Measurements from ENCODE around the gene TNFRSF18.

The TNFRSF18 gene

DNA sequence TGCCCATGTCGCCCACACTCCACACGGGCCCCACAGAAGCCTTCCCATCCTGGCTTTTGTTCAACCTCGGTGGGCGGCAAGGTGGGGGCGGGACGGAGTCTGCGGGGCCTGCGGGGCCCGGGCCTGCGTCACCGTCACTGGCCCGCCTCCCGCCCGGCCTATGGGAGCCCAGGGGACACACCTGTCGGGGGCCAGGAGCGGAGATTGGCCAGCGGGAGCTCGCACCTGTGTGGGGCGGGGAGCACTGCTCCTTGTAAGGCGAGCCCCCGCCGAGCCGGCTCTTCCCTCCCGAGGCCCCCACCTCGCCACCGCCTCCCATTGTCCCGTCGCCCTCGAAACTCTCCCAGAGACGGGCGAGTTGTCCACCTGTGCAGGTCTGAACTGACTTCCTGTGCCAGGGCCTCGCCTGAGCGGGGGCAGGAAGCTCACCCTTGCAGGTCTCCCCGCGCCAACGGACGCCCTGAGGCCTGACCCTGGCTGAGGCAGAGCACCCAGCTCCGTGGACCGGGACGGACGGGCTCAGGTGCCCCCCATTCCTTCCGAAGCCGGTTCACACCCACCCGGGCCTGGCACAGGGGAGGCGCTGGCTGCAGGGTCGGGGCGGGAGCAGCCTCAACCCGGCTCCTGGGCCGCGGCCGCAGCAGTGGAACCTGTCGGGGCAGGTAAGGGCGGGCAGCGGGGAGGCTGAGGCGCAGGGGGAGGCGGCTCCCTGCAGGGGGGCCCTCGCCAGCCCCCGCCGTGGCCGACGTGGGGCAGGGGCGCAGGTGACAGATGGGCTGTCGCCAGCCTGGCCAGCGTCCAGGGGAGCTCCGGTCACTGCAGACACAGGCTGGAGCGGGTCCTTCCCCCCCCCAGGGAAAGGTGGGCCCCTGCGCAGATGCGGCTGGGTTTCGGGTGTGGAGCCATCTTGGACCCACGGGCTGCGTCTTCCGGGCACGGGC lies 43.5 kb downstream of the TNFRSF18 start:
- no peak for TF ChIP-seq GABPA (IDR thresholded peaks at IDR 0.05; ENCODE audit: low read depth)
- TF ChIP-seq POLR2AphosphoS5 (IDR thresholded peaks at IDR 0.05; ENCODE audit: low read depth): no peak
- TF ChIP-seq REST (IDR thresholded peaks at IDR 0.05; ENCODE audit: insufficient replicate concordance, low read depth): no peak
- TF ChIP-seq SPI1 (IDR thresholded peaks at IDR 0.05; ENCODE audit: borderline replicate concordance, low read depth): no peak
- no peak for TF ChIP-seq CTCF (IDR thresholded peaks at IDR 0.05; ENCODE audit: insufficient read depth, low read length)
- H3K27ac ChIP-seq (replicated peaks): no peak overlapping the region
- no peak overlapping the region for H3K4me3 ChIP-seq (replicated peaks; ENCODE audit: insufficient read depth, low read length)
- no peak for DNase-seq (ENCODE audit: low read depth in 1 of 2, low spot score in 1 of 2)
- H3K27me3 ChIP-seq (ENCODE audit: insufficient read depth, poor library complexity, severe bottlenecking): no peaks in the 10 kb centered on the region

DNA sequence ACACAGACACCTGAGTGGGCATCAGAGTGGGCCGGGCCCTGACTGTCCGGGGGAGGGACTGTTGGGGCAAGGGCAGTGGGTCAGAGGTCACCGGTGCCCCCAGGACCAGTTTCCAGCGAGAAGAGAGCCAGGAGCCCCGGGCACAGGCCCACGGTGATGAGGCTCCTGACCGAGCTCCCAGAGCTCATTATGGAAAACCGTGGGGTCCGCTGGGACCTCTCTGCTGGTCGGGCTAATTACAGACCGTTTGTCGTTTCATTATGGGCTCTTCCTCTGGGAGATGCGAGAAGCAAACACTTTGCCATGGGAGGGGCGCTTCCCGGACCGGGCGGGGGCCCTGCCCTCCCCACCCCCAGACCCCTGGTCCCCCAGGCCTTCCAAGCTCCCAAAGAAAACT lies 44.7 kb downstream of the TNFRSF18 start:
- Histone ChIP-seq H3K27ac (replicated peaks) (no peak overlapping the region), H3K27me3 (ENCODE audit: insufficient read depth, poor library complexity, severe bottlenecking) (no peaks in the 10 kb centered on the region), H3K4me3 (replicated peaks; ENCODE audit: insufficient read depth, low read length) (no peak overlapping the region)
- no peak for TF ChIP-seq SPI1 (IDR thresholded peaks at IDR 0.05; ENCODE audit: borderline replicate concordance, low read depth)
- no peak for TF ChIP-seq CTCF (IDR thresholded peaks at IDR 0.05; ENCODE audit: insufficient read depth, low read length)
- TF ChIP-seq REST (IDR thresholded peaks at IDR 0.05; ENCODE audit: insufficient replicate concordance, low read depth): no peak
- TF ChIP-seq POLR2AphosphoS5 (IDR thresholded peaks at IDR 0.05; ENCODE audit: low read depth): no peak
- no peak for DNase-seq (ENCODE audit: low read depth in 1 of 2, low spot score in 1 of 2)

DNA sequence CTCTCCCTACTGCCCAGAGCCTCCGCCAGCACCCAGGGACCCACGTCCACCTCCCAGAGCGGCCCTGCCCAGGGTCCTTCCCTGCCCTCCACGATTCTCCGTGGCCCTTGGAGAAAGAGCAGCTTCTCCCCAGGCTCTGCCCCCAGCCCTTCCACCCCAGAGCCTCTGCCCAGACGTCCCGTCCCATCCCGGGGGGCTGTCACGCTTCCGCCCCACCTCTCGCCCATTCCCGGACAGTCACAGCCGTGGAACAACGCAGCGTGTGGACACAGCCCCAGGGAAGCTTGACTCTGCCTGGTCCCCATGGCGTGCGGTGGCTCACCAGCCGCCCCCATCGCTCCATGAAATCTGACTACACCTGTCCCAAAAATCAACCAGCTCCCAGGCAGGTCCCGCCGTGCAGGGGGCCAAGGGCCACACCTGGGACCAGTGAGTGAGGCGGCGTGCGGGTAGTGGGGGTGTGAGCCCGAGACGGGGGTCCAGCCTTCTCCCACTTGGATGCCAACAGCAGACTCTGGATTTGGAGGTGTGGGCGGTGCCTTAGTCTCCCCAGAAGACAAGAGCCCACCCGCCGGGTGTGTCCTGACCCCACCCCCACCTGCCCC lies 45.2 kb downstream of the TNFRSF18 start:
- DNase-seq (ENCODE audit: low read depth in 1 of 2, low spot score in 1 of 2): no peak
- no peak overlapping the region for H3K4me3 ChIP-seq (replicated peaks; ENCODE audit: insufficient read depth, low read length)
- H3K27me3 ChIP-seq (ENCODE audit: insufficient read depth, poor library complexity, severe bottlenecking): no peaks in the 10 kb centered on the region
- H3K27ac ChIP-seq (replicated peaks): no peak overlapping the region
- TF ChIP-seq POLR2AphosphoS5 (IDR thresholded peaks at IDR 0.05; ENCODE audit: low read depth): no peak

- Histone ChIP-seq H3K27me3 (ENCODE audit: insufficient read depth, poor library complexity, severe bottlenecking) (no peaks in the 10 kb centered on the region), H3K4me3 (replicated peaks; ENCODE audit: insufficient read depth, low read length) (no peak overlapping the region), H3K27ac (replicated peaks) (no peak overlapping the region)
- TF ChIP-seq POLR2AphosphoS5 (IDR thresholded peaks at IDR 0.05; ENCODE audit: low read depth) (no peak), CTCF (IDR thresholded peaks at IDR 0.05; ENCODE audit: insufficient read depth, low read length) (no peak), GABPA (IDR thresholded peaks at IDR 0.05; ENCODE audit: low read depth) (no peak), SPI1 (IDR thresholded peaks at IDR 0.05; ENCODE audit: borderline replicate concordance, low read depth) (no peak), REST (IDR thresholded peaks at IDR 0.05; ENCODE audit: insufficient replicate concordance, low read depth) (no peak)
- no peak for DNase-seq (ENCODE audit: low read depth in 1 of 2, low spot score in 1 of 2)
These were observed 46.0 kb downstream of the TNFRSF18 start for GRCh38 chr1:1160281-1160930.
